Activated naive CD8-positive, alpha-beta T cell treated with anti-CD3 and anti-CD28 coated beads for 36 hours (primary cell): ENCODE results near the gene PTPRN2. TPM values are rescaled to one million over a fixed set of nuclear protein-coding genes. Genes with fewer than 3 reads are reported as not detected.
"Not testable (repeated sequence)": the region's sequence is repeated elsewhere in the genome, so short reads cannot be mapped to it uniquely, and the experiment has no call there.

ENCODE experiments used
- DNase-seq: peaks from one replicate; pipeline ENCODE4 v3.0.0; 2021
- H3K27ac Mint-ChIP-seq: one replicate; pipeline ENCODE4 v1.8.0; 2022; ENCODE audit warnings: mild to moderate bottlenecking, moderate library complexity, mixed read lengths
- H3K27me3 Mint-ChIP-seq: one replicate; pipeline ENCODE4 v1.8.0; 2022; ENCODE audit warnings: mild to moderate bottlenecking, mixed read lengths
- H3K36me3 Mint-ChIP-seq: one replicate; pipeline ENCODE4 v1.8.0; 2021; ENCODE audit warnings: mild to moderate bottlenecking, mixed read lengths
- H3K4me1 Mint-ChIP-seq: one replicate; pipeline ENCODE4 v1.8.0; 2021; ENCODE audit warnings: mixed read lengths
- H3K4me3 Mint-ChIP-seq: one replicate; pipeline ENCODE4 v1.8.0; 2022; ENCODE audit warnings: mild to moderate bottlenecking, moderate library complexity, mixed read lengths
- H3K9me3 Mint-ChIP-seq: one replicate; pipeline ENCODE4 v1.8.0; 2022; ENCODE audit warnings: mixed read lengths
- total RNA-seq, 2 experiments: library from RNA; stranded (reverse); gene quantifications; one replicate each; pipeline ENCODE4 v1.2.3, GENCODE V29; 2021

PTPRN2 gene
- total RNA-seq, 2 experiments from 2014 or later = 0.72 to 0.74 TPM

DNA sequence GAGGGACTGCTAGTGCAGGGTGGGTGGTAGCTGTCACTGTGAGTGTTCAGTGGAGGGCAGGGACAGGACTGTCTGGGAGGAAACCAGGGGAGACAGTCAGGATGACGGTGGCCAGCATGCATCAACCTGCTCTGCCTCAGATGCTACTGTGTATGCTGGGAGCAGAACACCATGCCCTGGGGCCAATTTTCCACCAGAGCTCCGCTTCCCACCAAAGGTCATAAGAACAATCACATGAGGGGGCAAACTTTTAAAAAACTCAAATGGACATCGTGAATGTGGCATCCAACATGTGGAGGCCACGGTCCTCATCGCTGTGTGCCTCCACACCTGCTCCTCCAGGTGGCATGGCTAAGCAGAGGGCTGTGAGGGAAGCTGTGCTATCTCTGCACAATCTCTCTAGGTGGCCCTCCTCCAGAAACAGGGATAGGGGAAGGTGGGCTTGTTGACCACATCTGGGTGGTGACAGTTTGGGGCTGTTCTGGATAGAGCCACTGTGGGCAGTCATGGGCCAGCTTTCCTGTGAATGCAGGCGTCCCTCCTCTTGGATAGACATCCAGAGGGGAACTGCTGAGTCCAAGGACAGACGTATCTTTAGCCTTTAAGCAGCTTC, 411.0 kb downstream of the PTPRN2 start:
- DNase-seq = no peak
- no peaks in the 10 kb centered on the region for H3K36me3 Mint-ChIP-seq
- H3K27ac Mint-ChIP-seq = no peak overlapping the region

DNA sequence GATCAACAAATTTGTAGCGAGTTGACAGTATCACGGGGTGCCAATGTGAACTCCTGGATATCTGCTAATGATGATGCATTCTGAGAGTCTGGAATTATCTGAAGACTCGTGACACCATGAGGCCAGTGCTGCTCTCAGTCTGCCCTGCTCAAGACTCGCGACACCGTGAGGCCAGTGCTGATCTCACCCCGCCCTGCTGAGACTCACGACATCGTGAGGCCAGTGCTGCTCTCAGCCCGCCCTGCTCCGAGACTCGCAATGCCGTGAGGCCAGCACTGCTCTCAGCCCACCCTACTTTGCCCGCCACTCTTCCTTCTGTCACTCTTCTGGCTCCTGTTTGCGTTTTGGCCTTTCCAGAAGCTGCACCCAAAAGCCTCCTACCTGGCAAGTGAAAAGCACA, 411.8 kb downstream of the PTPRN2 start:
- no peak overlapping the region for H3K27ac Mint-ChIP-seq
- no peak overlapping the region for H3K4me3 Mint-ChIP-seq
- no peaks in the 10 kb centered on the region for H3K4me1 Mint-ChIP-seq
- H3K36me3 Mint-ChIP-seq = no peaks in the 10 kb centered on the region
- no peak for DNase-seq
- H3K27me3 Mint-ChIP-seq = no peaks in the 10 kb centered on the region
- H3K9me3 Mint-ChIP-seq = peaks cover 15% of the 10 kb centered on the region

More for the DNA sequence above, 411.0 kb downstream of the PTPRN2 start:
- H3K4me3 Mint-ChIP-seq = no peak overlapping the region
- H3K4me1 Mint-ChIP-seq = no peaks in the 10 kb centered on the region
- no peaks in the 10 kb centered on the region for H3K27me3 Mint-ChIP-seq
- peaks cover 15% of the 10 kb centered on the region for H3K9me3 Mint-ChIP-seq

DNA sequence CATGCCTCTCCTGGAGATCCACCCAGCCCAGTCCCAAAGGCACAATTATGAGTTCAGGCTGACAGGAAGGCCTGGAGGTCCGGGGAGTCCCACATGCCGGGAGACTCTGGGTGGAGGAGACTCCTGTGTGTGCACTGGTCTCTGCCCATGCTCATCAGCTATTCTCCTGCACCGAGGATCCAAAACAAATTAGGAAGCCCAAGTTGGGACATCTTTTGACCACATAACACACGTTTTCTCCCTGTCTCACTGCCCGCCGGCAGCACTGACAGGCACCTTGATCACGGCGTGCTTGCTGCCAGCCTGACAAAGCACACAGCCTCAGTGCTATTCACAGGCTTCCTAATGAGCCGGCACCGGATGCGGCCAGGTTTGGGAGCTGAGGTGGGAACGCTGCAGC, 412.7 kb downstream of the PTPRN2 start:
- H3K27me3 Mint-ChIP-seq = no peaks in the 10 kb centered on the region
- no peaks in the 10 kb centered on the region for H3K36me3 Mint-ChIP-seq
- no peak for DNase-seq
- no peaks in the 10 kb centered on the region for H3K4me1 Mint-ChIP-seq
- no peak overlapping the region for H3K27ac Mint-ChIP-seq
- peaks cover 15% of the 10 kb centered on the region for H3K9me3 Mint-ChIP-seq
- no peak overlapping the region for H3K4me3 Mint-ChIP-seq

DNA sequence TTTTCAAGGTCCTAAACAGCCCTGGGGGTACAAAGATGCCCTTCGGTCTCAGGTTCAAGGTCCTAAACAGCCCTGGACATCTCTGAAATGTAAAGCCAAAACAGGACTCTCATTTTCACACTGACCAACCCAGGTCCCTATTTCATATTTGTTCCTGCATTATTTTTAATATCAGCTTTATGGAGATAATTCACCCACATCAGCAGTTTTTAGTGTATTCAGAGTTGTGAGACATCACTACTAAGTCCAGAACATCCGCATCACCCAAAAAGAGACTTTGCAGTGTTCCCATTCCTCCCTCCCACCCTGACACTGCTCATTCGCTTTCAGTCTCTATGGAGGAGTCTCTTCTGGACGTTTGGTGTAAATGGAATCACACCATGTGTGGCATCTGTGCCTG, 420.2 kb downstream of the PTPRN2 start:
- no peaks in the 10 kb centered on the region for H3K27me3 Mint-ChIP-seq
- H3K9me3 Mint-ChIP-seq = peaks cover 1% of the 10 kb centered on the region
- DNase-seq = no peak
- H3K4me1 Mint-ChIP-seq = no peaks in the 10 kb centered on the region
- H3K36me3 Mint-ChIP-seq = no peaks in the 10 kb centered on the region
- no peak overlapping the region for H3K4me3 Mint-ChIP-seq
- H3K27ac Mint-ChIP-seq = no peak overlapping the region

DNA sequence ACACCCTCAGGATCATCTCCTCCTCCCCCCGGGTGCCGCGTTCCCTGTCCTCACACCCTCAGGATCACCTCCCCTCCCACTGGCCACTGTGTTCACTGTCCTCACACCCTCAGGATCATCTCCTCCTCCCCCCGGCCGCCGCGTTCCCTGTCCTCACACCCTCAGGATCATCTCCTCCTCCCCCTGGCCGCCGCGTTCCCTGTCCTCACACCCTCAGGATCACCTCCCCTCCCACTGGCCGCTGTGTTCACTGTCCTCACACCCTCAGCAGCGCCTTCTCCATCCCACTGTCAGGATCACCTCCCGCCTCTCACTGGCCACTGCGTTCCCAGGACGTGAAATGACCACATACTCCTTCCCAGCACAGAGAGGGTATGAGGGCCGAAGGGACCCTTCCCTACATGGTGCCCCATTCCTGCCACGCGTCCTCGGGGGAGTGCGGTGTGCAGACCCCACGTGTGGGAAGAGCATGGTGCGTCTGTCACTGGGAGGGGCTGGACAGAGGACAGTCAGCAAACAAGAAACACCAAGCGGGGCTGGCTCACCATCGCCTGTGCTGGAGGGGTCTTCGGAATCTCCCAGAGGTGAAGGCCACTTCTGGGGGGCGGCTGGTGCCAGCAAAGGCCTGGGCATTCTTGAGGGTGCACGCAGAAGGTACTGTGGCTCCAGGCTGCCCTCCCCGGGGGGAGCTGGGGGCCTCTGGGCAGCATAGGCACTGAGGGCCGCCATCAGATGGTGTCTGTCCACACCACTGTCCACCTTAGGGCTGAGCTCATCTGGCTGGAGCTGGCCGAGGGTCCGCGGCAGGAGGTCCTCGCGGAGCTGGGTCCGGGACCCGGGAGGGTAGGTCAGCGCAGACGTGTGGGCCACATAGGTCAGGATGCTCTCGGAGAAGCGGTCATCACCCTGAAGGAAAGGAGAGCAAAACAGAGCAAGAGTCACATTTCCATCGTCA, 421.0 kb downstream of the PTPRN2 start:
- DNase-seq = no peak
- H3K27ac Mint-ChIP-seq = no peak overlapping the region

DNA sequence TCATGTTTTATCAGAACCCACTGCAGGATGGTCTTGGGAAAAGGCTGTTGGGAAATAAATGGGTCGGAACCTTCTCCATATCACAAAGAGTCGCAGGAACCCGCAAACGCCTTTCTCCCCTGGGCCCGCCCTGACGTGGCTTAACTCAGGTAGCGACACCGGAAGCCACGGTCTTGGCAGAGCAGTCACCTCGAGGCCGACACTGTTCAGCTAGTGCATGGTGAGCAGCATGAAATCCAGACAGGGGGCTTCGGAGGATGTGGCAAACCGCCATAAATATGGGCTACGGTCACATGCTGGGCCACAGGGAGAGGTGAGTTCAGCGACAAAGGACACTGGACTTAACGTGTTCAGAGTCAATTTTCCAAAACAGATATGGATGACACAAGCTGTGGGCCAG, 421.9 kb downstream of the PTPRN2 start:
- Mint-ChIP-seq H3K4me3 (no peak overlapping the region), H3K9me3 (no peaks in the 10 kb centered on the region), H3K27me3 (no peaks in the 10 kb centered on the region), H3K4me1 (no peaks in the 10 kb centered on the region), H3K36me3 (no peaks in the 10 kb centered on the region), H3K27ac (no peak overlapping the region)
- no peak for DNase-seq

More for the DNA sequence above, 421.0 kb downstream of the PTPRN2 start:
- no peaks in the 10 kb centered on the region for H3K9me3 Mint-ChIP-seq
- no peaks in the 10 kb centered on the region for H3K4me1 Mint-ChIP-seq
- no peaks in the 10 kb centered on the region for H3K36me3 Mint-ChIP-seq
- no peak overlapping the region for H3K4me3 Mint-ChIP-seq
- H3K27me3 Mint-ChIP-seq = no peaks in the 10 kb centered on the region

DNA sequence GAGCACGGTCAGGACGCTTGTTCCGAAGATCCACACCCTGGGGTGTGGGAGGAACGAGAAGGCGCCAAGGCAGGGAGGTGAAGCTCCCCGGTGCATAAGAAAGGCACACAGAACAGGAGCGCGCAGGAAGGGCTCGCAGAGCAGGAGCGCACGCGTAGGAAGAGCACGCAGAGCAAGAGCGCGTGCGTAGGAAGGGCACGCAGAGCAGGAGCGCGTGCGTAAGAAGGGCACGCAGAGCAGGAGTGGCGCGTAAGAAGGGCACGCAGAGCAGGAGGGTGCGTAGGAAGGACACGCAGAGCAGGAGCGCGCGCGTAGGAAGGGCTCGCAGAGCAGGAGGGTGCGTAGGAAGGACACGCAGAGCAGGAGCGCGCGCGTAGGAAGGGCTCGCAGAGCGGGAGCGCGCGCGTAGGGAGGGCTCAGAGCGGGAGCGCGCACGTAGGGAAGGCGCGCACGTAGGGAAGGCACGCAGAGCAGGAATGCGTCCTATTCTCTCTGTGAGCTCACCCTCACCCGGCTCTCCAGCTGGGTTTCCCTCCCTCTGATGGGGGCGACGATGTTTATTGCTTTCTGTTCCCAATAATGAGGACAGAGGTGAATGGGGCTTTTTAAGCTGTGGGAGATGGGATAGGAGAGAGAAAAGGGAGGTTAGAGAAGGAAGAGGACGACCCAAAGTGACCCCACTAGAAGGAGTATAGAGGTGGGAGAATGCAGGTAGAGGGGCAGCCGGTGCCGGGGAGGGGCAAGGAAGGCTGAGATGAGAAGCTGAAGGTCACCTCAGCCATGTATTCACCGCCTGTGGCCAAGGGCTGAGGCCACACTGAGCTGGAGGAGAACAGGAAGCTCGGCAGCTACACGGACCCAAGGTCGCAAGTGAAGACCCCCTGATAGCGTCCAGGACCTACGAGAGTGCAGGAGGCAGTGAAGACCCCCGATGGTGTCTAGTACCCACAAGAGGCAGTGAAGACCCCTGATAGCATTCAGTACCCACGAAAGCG, 423.2 kb downstream of the PTPRN2 start:
- H3K4me1 Mint-ChIP-seq = no peaks in the 10 kb centered on the region
- no peak overlapping the region for H3K4me3 Mint-ChIP-seq
- H3K36me3 Mint-ChIP-seq = no peaks in the 10 kb centered on the region
- H3K27me3 Mint-ChIP-seq = no peaks in the 10 kb centered on the region
- H3K27ac Mint-ChIP-seq = no peak overlapping the region
- no peaks in the 10 kb centered on the region for H3K9me3 Mint-ChIP-seq
- DNase-seq = no peak

DNA sequence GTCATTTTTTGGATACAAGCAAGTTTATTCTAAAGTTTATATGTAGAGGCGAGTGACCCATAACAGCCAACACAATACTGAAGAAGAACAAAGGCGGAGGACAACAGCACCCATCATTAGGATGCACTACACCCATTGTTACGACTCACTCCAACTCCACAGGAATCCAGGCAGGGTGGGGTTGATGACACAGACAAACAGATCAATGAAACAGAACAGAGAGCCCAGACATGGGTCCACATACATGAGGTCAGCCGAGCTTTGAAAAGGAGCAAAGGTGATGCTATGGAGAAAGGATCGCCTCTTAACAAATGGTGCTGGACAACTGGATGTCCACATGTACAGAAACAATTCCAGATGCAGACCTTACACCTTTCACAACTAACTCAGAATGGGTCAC, 426.4 kb downstream of the PTPRN2 start:
- no peaks in the 10 kb centered on the region for H3K27me3 Mint-ChIP-seq
- no peaks in the 10 kb centered on the region for H3K36me3 Mint-ChIP-seq
- no peak for DNase-seq
- H3K4me1 Mint-ChIP-seq = no peaks in the 10 kb centered on the region
- H3K4me3 Mint-ChIP-seq = no peak overlapping the region
- no peaks in the 10 kb centered on the region for H3K9me3 Mint-ChIP-seq
- no peak overlapping the region for H3K27ac Mint-ChIP-seq

DNA sequence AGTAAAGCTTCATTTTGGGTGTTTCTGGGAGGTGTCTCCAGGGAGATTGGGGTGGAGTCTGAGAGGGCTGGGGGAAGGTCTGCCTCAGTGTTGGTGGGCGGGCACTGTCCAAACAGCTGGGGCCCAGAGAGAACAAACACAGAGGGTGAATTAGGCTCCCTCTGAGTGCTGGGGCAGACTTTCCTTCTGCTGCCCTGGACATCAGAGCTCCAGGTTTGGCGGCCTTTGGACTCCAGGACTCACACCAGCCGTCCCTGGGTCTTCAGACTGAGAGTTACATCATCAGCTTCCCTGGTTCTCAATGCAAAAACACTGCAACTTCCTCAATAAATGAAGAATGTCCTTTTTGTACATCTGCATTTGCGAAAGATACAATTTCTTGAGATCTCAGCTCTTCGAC, 427.4 kb downstream of the PTPRN2 start:
- H3K9me3 Mint-ChIP-seq = peaks cover 3% of the 10 kb centered on the region
- DNase-seq = no peak
- no peaks in the 10 kb centered on the region for H3K4me1 Mint-ChIP-seq
- H3K4me3 Mint-ChIP-seq = no peak overlapping the region
- no peak overlapping the region for H3K27ac Mint-ChIP-seq
- H3K27me3 Mint-ChIP-seq = no peaks in the 10 kb centered on the region
- H3K36me3 Mint-ChIP-seq = no peaks in the 10 kb centered on the region

DNA sequence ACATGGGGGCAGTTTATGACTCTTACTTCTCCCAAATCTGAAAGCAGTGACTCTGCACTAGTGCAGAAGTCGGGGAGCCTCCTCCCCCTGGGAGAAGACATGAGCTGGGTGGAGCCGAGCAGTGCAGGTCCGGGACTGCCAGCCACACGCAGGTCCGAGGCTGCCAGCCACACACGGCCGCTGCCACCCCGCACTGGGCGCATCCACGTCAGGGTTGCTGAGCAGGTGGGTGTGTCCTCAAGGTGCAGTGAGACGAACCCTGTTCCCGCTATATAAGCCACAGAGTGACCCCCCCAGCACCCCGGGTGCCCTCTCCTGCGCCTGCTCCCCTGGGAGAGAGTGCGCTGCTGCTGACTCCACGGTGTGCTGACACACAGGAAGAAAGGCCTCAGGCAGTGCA, 430.2 kb downstream of the PTPRN2 start:
- DNase-seq = no peak
- Mint-ChIP-seq H3K4me3 (no peak overlapping the region), H3K27me3 (no peaks in the 10 kb centered on the region), H3K9me3 (peaks cover 3% of the 10 kb centered on the region), H3K4me1 (no peaks in the 10 kb centered on the region), H3K27ac (no peak overlapping the region), H3K36me3 (no peaks in the 10 kb centered on the region)

DNA sequence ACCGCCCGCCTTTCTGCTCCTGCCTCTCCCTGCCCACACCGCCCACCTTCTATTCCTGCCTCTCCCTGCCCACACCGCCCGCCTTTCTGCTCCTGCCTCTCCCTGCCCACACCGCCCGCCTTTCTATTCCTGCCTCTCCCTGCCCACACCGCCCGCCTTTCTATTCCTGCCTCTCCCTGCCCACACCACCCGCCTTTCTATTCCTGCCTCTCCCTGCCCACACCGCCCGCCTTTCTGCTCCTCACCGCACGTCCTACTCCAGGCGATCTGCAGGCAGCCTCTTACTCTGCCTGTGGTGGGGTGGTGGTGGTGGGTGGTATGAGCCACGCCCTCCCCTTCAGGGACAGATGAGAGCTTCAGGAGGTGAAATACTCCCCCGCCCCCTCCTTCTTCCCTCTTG, 436.4 kb downstream of the PTPRN2 start:
- H3K4me1 Mint-ChIP-seq, H3K27me3 Mint-ChIP-seq, DNase-seq, H3K9me3 Mint-ChIP-seq, H3K36me3 Mint-ChIP-seq, H3K27ac Mint-ChIP-seq, H3K4me3 Mint-ChIP-seq: not testable (repeated sequence)

DNA sequence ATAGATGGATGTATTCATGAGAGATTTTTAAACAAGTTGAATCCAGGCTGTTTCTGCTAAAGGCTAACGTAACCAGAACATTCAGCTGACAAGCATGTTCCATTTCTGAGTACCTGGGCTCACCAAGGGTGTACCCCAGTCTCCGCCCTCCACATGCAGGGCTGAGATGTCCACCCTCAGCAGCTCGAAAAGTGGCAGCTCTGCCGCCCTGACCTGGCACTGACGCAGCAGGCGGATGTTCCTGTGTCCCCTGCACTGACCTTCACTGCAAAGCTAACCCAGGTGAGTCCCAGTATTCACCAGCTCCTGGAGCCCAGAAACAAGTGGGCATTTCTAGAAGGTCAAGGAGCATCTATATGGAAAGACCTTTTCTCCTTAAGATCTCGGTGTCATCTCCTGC, 437.4 kb downstream of the PTPRN2 start:
- H3K9me3 Mint-ChIP-seq = no peaks in the 10 kb centered on the region
- H3K36me3 Mint-ChIP-seq = no peaks in the 10 kb centered on the region
- H3K4me1 Mint-ChIP-seq = no peaks in the 10 kb centered on the region

DNA sequence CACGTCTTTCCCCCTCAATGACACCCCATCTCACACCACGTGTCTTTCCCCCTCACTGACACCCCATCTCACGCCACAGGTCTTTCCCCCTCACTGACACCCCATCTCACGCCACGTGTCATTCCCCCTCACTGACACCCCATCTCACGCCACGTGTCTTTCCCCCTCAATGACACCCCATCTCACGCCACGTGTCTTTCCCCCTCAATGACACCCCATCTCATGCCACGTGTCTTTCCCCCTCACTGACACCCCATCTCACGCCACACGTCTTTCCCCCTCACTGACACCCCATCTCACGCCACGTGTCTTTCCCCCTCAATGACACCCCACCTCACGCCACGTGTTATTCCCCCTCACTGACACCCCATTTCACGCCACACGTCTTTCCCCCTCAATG, 440.2 kb downstream of the PTPRN2 start:
- H3K36me3 Mint-ChIP-seq = not testable (repeated sequence)

More for the DNA sequence above, 437.4 kb downstream of the PTPRN2 start:
- no peaks in the 10 kb centered on the region for H3K27me3 Mint-ChIP-seq
- H3K27ac Mint-ChIP-seq = no peak overlapping the region
- no peak overlapping the region for H3K4me3 Mint-ChIP-seq
- DNase-seq = no peak

DNA sequence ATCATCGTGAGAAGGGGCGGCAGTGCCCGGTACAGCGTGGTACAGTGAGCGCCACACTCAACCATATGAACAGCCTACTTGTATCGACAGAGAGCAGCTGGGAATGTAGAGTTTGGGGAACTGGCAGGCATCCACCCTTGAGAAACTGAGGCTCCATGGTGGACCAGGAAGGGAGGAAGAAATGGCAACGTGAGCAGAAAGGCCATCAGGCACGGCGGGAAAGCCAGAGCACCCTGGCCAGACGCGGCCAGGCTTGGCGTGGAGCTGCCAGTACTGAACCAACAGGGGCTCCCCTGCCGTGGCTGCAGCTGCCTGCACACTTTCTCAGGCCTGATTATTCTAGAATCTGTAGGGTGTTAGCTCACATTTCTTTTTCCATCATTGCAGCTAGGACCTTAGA, 442.3 kb downstream of the PTPRN2 start:
- Mint-ChIP-seq H3K4me3 (no peak overlapping the region), H3K9me3 (no peaks in the 10 kb centered on the region), H3K4me1 (no peaks in the 10 kb centered on the region), H3K27ac (no peak overlapping the region), H3K36me3 (no peaks in the 10 kb centered on the region), H3K27me3 (no peaks in the 10 kb centered on the region)
- DNase-seq = no peak

More for the DNA sequence above, 440.2 kb downstream of the PTPRN2 start:
- not testable (repeated sequence) for H3K9me3 Mint-ChIP-seq, H3K27me3 Mint-ChIP-seq, H3K27ac Mint-ChIP-seq, H3K4me1 Mint-ChIP-seq, DNase-seq, H3K4me3 Mint-ChIP-seq
